DOHH2 (cell line): ENCODE results near the gene SLC39A13.

ENCODE experiments used
- H3F3A ChIP-seq: fragments of 200-600 bp; sonication (generic), shearing (Covaris generic); 2 replicates; pipeline ENCODE4 v1.6.0; 2016; ENCODE audit warnings: antibody characterized with exemption, mild to moderate bottlenecking; ENCODE audit not compliant: control insufficient read depth, insufficient read depth
- H3K27ac ChIP-seq: fragments of 200-600 bp; sonication (generic); 2 replicates; pipeline ENCODE4 v1.5.1; 2014; ENCODE audit warnings: low read depth, mild to moderate bottlenecking, low read length, moderate library complexity
- H3K27me3 ChIP-seq: fragments of 200-600 bp; sonication (generic); 2 replicates; pipeline ENCODE4 v1.6.1; 2014; ENCODE audit warnings: mild to moderate bottlenecking, low read length, mixed read lengths; ENCODE audit not compliant: control insufficient read depth
- H3K36me3 ChIP-seq: fragments of 200-600 bp; sonication (generic); 2 replicates; pipeline ENCODE4 v1.6.1; 2014; ENCODE audit warnings: mild to moderate bottlenecking, low read length, moderate library complexity, mixed read lengths; ENCODE audit not compliant: control insufficient read depth
- H3K4me1 ChIP-seq: fragments of 200-600 bp; sonication (generic); 2 replicates; pipeline ENCODE4 v1.6.1; 2014; ENCODE audit warnings: mild to moderate bottlenecking, low read length, mixed read lengths; ENCODE audit not compliant: control insufficient read depth
- H3K4me2 ChIP-seq: fragments of 200-600 bp; sonication (generic); 2 replicates; pipeline ENCODE4 v1.6.0; 2014; ENCODE audit warnings: mild to moderate bottlenecking, low read length, moderate library complexity
- H3K4me3 ChIP-seq: fragments of 200-600 bp; sonication (generic); 2 replicates; pipeline ENCODE4 v1.5.1; 2014; ENCODE audit warnings: mild to moderate bottlenecking, low read length, mixed read lengths
- H3K79me2 ChIP-seq: fragments of 200-600 bp; sonication (generic); 2 replicates; pipeline ENCODE4 v1.6.1; 2014; ENCODE audit warnings: mild to moderate bottlenecking, low read length, mixed read lengths; ENCODE audit not compliant: control insufficient read depth
- H3K9me2 ChIP-seq: fragments of 200-600 bp; sonication (generic); replicated peaks from 2 replicates; pipeline ENCODE4 v1.6.1; 2014; ENCODE audit warnings: mild to moderate bottlenecking, low read length, mixed read lengths; ENCODE audit not compliant: control insufficient read depth
- H3K9me3 ChIP-seq: fragments of 200-600 bp; sonication (generic); 2 replicates; pipeline ENCODE4 v1.6.1; 2014; ENCODE audit warnings: antibody characterized with exemption, low read length, mixed read lengths; ENCODE audit not compliant: control insufficient read depth, insufficient read depth
- H4K20me1 ChIP-seq: fragments of 200-600 bp; sonication (generic); 2 replicates; pipeline ENCODE4 v1.6.0; 2014; ENCODE audit warnings: low read depth, mild to moderate bottlenecking, antibody characterized with exemption, low read length, moderate library complexity; ENCODE audit not compliant: control insufficient read depth, insufficient read depth
- EZH2phosphoT487 ChIP-seq: fragments of 200-600 bp; sonication (generic); IDR thresholded peaks from 2 replicates; pipeline ENCODE4 v1.6.1; 2017; ENCODE audit warnings: borderline replicate concordance, mild to moderate bottlenecking, antibody characterized with exemption, low read length, moderate library complexity, mixed read lengths
- TF ChIP-seq, protein P1 (sequence below): fragments of 200-600 bp; sonication (generic); IDR thresholded peaks from one replicate; pipeline ENCODE4 v1.5.1; 2014; ENCODE audit warnings: antibody characterized with exemption, mild to moderate bottlenecking, low read depth, low read length; ENCODE audit not compliant: poor library complexity, severe bottlenecking

Gene SLC39A13

DNA sequence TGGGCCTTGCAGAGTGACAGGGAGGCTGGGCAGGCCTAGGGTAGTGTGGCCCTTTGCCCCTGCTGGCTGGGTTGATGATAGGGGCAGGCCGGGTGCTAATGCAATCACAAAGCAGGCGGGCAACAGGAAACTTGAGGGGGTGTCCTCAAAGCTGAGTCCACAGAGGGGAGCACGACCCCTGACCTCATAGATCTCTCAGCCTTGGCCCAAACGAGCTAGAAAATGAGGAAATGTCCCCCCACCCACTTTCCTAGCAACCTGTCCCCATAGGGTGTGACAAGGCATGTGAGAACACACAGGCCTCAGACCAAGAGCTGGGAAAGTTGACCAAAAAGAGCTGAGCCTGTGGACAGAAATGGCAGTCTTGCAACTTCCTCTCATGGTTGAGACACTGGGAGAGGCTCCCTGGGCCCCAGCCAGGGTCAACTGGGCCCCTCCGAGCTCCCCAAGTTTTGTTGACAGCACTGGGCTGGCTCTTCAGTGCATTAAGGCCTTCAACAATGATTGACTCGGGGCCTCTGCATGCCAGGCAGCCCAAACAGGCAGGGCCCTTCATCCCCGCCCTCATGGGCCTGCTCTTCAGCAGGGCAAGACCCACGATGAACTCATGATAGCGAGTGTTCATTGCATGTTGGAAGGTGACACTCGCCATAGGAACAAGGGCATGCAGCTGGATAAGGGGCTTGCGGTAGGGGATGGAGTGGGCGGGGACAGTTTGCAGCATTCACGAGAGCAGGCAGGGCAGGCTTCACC is 20.3 kb upstream of the SLC39A13 start:
- H3K79me2 ChIP-seq = no peaks in the 10 kb centered on the region
- H3K4me1 ChIP-seq = peaks cover 29% of the 10 kb centered on the region
- no peaks in the 10 kb centered on the region for H3K36me3 ChIP-seq
- H4K20me1 ChIP-seq = no peaks in the 10 kb centered on the region
- no peaks in the 10 kb centered on the region for H3F3A ChIP-seq
- H3K9me3 ChIP-seq = no peaks in the 10 kb centered on the region
- no peak overlapping the region for H3K4me3 ChIP-seq
- H3K27me3 ChIP-seq = no peaks in the 10 kb centered on the region
- no peak overlapping the region for H3K4me2 ChIP-seq
- no peak overlapping the region for H3K27ac ChIP-seq
- TF ChIP-seq, protein P1, sequence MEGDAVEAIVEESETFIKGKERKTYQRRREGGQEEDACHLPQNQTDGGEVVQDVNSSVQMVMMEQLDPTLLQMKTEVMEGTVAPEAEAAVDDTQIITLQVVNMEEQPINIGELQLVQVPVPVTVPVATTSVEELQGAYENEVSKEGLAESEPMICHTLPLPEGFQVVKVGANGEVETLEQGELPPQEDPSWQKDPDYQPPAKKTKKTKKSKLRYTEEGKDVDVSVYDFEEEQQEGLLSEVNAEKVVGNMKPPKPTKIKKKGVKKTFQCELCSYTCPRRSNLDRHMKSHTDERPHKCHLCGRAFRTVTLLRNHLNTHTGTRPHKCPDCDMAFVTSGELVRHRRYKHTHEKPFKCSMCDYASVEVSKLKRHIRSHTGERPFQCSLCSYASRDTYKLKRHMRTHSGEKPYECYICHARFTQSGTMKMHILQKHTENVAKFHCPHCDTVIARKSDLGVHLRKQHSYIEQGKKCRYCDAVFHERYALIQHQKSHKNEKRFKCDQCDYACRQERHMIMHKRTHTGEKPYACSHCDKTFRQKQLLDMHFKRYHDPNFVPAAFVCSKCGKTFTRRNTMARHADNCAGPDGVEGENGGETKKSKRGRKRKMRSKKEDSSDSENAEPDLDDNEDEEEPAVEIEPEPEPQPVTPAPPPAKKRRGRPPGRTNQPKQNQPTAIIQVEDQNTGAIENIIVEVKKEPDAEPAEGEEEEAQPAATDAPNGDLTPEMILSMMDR = no peak
- no peak for TF ChIP-seq EZH2phosphoT487
- no peaks in the 10 kb centered on the region for H3K9me2 ChIP-seq

DNA sequence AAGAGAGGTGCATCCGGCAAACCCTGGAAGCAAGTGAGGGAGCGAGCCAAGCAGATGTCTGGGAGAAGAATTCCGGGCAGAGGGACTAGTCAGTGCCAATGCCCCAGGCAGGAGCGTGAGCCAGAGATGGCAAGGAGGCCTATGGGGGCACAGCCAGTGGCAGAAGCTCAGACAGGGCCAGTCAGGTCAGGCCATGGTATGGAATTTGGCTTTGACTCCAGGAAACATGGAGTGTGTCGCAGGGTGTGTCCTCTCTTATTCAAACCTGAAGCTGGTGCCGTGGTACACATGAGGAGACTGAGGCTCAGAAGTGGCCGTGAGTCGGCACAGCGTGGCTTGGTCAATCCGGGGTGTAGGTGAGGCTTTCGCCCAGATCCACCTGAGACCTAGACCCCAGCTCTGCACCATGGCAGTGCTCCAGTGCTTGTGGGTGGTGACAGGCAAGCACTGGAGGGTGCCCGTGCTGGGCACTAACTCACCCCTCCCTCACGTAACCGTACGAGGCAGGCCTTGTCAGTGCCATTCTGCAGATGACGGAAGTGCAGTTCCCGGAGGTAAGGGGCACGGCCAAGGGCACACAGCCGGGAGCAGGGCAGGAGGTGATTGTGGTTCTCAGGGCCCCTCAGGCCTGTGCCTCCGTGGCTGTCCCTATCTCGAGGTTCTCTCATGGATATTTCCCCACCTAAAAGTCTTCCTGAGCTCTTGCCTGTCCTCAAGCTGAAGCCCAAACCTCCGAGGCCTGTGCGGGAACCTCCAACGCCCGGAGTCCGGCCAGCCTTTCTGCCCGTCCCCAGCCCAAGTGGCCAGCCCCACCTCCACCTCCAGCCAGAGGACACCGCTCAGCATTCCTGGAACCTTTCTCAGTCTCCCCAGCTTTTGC is 19.5 kb upstream of the SLC39A13 start:
- H3K27ac ChIP-seq = no peak overlapping the region
- H3K4me3 ChIP-seq = no peak overlapping the region

DNA sequence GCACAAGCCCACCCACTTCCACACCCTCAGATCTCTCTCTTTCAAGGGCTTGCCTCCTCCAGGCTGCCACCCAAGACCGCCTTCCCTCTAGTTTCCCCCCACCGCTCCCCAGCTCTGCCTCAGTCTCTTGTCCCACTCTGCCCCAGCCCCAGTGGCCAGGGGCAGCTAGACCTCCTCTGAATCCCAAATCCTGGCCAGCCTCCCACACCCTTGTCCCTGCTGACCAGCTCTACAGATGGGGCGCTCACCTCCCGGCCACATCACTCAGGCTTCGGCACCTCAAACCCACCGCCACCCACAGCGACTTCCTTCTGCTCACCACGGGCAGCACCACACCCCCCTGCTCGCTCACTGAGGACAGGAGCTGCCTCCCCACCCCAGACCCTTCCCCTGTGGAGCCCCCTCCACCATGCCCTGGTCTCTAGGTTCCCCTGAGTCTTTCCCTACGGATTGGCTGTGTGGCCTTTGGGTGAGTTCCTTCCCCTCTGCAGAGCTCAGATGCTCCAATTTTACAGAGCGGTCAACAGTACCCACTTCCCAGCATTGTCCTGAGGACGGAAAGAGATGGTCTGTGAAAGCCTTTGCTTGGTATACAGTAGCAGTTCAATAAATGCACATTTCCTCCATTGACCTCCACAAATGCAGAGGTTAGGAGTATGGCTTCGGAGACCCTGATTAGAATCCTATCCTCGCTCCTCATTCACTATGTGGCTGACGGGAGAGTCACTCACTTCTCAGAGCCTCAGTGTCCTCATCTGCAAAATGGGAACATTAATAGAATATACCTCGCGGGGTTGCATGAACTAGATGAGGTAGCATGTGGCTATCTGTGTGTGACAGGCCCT is 18.6 kb upstream of the SLC39A13 start:
- Histone ChIP-seq H3K79me2 (no peaks in the 10 kb centered on the region), H3K4me2 (no peak overlapping the region), H3K9me2 (no peaks in the 10 kb centered on the region), H3K4me1 (peaks cover 44% of the 10 kb centered on the region), H3K36me3 (no peaks in the 10 kb centered on the region), H3K27me3 (no peaks in the 10 kb centered on the region), H4K20me1 (no peaks in the 10 kb centered on the region), H3K4me3 (no peak overlapping the region), H3K9me3 (no peaks in the 10 kb centered on the region), H3F3A (no peaks in the 10 kb centered on the region), H3K27ac (no peak overlapping the region)
- TF ChIP-seq, protein P1 = no peak
- no peak for TF ChIP-seq EZH2phosphoT487

More for the DNA sequence above, 19.5 kb upstream of the SLC39A13 start:
- Histone ChIP-seq H3K79me2 (no peaks in the 10 kb centered on the region), H3K4me1 (peaks cover 36% of the 10 kb centered on the region), H3K9me3 (no peaks in the 10 kb centered on the region), H3K36me3 (no peaks in the 10 kb centered on the region), H4K20me1 (no peaks in the 10 kb centered on the region), H3K4me2 (no peak overlapping the region), H3K27me3 (no peaks in the 10 kb centered on the region), H3K9me2 (no peaks in the 10 kb centered on the region), H3F3A (no peaks in the 10 kb centered on the region)
- TF ChIP-seq, protein P1 = no peak
- TF ChIP-seq EZH2phosphoT487 = no peak
